22Rv1 (cell line): ENCODE results near the gene TMEM43.
"Not testable (repeated sequence)": the region's sequence is repeated elsewhere in the genome, so short reads cannot be mapped to it uniquely, and the experiment has no call there.

Source experiments
- H3K27ac ChIP-seq: fragments of 450-650 bp; 2 replicates; pipeline ENCODE4 v1.5.1; 2017
- CTCF ChIP-seq: fragments of 450-650 bp; IDR thresholded peaks from 2 replicates; pipeline ENCODE4 v1.5.1; 2017; ENCODE audit warnings: mild to moderate bottlenecking
- ZFX ChIP-seq: fragments of 450-650 bp; IDR thresholded peaks from 2 replicates; pipeline ENCODE4 v1.6.1; 2017; ENCODE audit warnings: antibody characterized with exemption, borderline replicate concordance

Gene TMEM43

DNA sequence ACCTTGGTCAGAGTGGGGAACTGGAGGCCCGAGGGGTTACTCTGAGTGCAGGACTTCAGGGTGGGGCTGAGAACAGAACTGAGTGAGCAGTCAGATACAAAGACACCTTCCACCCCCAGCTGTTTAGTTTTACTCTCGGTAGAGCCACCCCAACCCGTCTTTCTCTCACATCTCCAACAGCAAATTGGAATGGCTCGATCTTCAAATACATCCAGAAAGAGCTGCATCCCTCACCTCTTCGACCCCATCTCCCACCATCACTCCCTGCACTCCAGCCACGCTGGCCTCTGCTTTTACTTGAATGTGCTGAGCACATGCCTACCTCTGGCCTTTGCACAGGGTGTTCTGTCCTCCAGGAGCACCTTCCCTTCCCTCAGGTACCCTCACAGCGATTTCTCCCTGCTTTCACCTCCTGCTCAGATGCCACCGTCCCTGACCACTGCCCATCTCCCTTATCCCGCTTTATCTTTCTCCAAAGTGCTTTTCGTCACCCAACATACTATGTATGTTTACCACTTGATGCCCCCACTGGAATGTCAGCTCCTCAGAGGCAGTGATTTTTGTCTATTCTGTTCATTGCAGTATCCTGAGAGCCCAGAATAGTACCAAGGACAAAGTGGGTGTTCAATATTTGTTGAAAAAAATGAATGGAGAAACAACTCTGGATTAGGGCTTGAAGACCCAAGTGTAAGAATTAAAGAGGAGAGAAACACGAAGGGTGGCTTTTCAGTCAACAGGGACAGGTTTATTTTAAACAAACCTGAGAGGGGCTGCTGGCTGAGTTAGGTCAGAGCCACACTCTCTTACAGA, 4.5 kb upstream of the TMEM43 start:
- TF ChIP-seq CTCF, result no peak
- TF ChIP-seq ZFX, result no peak
- no peak overlapping the region for H3K27ac ChIP-seq

DNA sequence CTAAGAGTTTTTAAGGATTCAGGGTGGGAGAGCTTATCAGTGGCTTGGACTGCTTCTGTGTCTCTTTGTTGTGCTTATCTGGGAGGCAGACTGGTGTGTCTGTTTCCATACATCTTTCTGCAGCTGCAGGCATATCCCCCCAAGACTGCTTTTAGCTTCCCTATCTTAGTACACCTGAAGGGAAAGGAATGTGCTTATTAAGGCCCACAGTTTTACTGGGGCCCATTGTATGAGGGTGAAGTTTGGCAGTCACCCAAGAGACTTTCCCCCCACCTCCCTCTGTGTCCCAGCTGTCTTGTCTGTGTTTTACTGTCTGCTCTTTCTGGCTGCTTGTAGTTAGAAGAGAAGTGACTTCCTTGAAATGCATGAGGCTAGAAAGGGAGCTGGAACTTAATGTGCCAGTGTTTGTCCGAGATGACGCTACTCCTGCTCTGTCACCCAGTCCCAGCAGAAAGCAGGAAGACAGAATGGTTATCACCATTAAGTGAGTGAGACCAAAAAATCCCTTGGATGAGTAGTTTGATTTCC, 3.9 kb upstream of the TMEM43 start:
- H3K27ac ChIP-seq, result not testable (repeated sequence)

GRCh38 chr3:14121859-14122258, 3.0 kb upstream of the TMEM43 start:
- no peak overlapping the region for H3K27ac ChIP-seq

DNA sequence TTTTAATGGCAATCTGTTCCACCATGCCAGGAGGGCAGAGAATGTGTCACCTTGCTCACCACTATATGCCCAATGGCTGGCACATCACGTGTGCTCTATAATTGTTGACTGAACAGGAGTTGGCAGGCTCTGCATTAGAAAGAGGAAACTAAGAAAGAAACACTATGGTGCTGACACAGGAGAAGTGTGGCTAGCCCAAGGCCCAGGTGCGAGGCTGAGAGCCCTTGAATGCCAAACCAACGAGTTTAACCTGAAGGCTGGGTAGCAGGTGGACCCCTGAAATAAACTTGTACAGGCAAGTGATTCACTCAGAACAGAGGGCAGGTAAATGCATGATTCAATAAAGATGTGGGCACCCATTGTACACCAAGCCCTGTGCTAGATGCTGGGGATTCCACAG, 2.6 kb upstream of the TMEM43 start:
- H3K27ac ChIP-seq, result no peak overlapping the region
- TF ChIP-seq CTCF, result no peak
- no peak for TF ChIP-seq ZFX

More at GRCh38 chr3:14121859-14122258, 3.0 kb upstream of the TMEM43 start:
- TF ChIP-seq ZFX (no peak), CTCF (no peak)

GRCh38 chr3:14123308-14124222, 1.3 kb upstream of the TMEM43 start:
- TF ChIP-seq ZFX (no peak), CTCF (no peak)

DNA sequence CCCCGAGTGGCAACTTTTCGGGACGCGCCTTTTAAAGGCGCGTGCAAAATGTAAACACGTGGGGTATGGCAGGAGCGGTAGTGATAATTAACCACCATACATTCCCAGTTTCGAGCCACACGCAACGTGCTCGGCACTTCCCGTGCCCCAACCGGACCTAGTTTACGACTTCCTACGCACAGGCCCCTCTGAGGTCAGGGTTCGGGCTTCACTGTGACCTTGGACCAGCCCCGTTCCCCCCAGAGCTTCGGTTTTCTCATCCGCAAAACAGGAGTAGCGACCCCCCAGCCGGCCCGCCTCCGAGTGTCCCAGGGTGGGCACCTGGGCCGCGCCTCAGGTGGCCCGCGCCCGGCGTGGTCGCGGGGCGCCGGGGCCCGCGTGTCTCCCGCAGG, 633 bp upstream of the TMEM43 start:
- H3K27ac ChIP-seq, result peak overlapping the region; percentile 82
- TF ChIP-seq ZFX, result no peak
- no peak for TF ChIP-seq CTCF

More at GRCh38 chr3:14123308-14124222, 1.3 kb upstream of the TMEM43 start:
- peak overlapping the region; percentile 82 for H3K27ac ChIP-seq

- peak overlapping the region; percentile 82 for H3K27ac ChIP-seq
- peak; percentile 29; the same call in 1 of the 2 replicates for TF ChIP-seq CTCF
- no peak for TF ChIP-seq ZFX
Observed at GRCh38 chr3:14125193-14126016, 553 bp downstream of the TMEM43 start.
